Measurements from ENCODE around the gene AHI1. TPM values are rescaled to one million over a fixed set of nuclear protein-coding genes. Genes with fewer than 3 reads are reported as not detected.

AHI1 gene
- total and polyA plus RNA-seq, 4 donors, result 5.2 to 51.7 (median 23.8) TPM

- Histone ChIP-seq H3K9me3 (ENCODE audit: control insufficient read depth in 4 of 4, insufficient read depth in 3 of 4, low read length in 3 of 4) (no peaks in the 10 kb centered on the region), H3K4me3 (no peak overlapping the region), H3K27me3 (ENCODE audit: control insufficient read depth in 3 of 3, insufficient read depth in 3 of 3, low read length in 2 of 3) (no peaks in the 10 kb centered on the region), H3K9ac (ENCODE audit: insufficient read depth in 1 of 2, low read length in 2 of 2) (no peak overlapping the region), H3K27ac (ENCODE audit: low read depth in 1 of 2, low read length in 1 of 2) (no peak overlapping the region), H3K4me1 (ENCODE audit: control insufficient read depth in 5 of 5, insufficient read depth in 5 of 5, low read length in 5 of 5) (no peaks in the 10 kb centered on the region), H3K36me3 (ENCODE audit: control insufficient read depth in 4 of 4, insufficient read depth in 4 of 4, low read length in 4 of 4) (no peaks in the 10 kb centered on the region)
- no peak for DNase-seq
- TF ChIP-seq CTCF (IDR thresholded peaks at IDR 0.05; ENCODE audit: control extremely low read depth, extremely low read depth), result no peak
- 68 to 87% methylated on average over 1 of the region's 1 CpG for WGBS, 2 donors
- ATAC-seq (ENCODE audit: insufficient read depth, low FRiP score), result no peak
Measured at GRCh38 chr6:135236319-135236718, 261.2 kb downstream of the AHI1 start.

- Histone ChIP-seq H3K27me3 (ENCODE audit: control insufficient read depth in 3 of 3, insufficient read depth in 3 of 3, low read length in 2 of 3) (no peaks in the 10 kb centered on the region), H3K4me3 (no peak overlapping the region), H3K9me3 (ENCODE audit: control insufficient read depth in 4 of 4, insufficient read depth in 3 of 4, low read length in 3 of 4) (no peaks in the 10 kb centered on the region), H3K27ac (ENCODE audit: low read depth in 1 of 2, low read length in 1 of 2) (no peak overlapping the region), H3K4me1 (ENCODE audit: control insufficient read depth in 5 of 5, insufficient read depth in 5 of 5, low read length in 5 of 5) (no peaks in the 10 kb centered on the region), H3K36me3 (ENCODE audit: control insufficient read depth in 4 of 4, insufficient read depth in 4 of 4, low read length in 4 of 4) (no peaks in the 10 kb centered on the region), H3K9ac (ENCODE audit: insufficient read depth in 1 of 2, low read length in 2 of 2) (no peak overlapping the region)
- ATAC-seq (ENCODE audit: insufficient read depth, low FRiP score) (no peak), DNase-seq (no peak)
- no peak for TF ChIP-seq CTCF (IDR thresholded peaks at IDR 0.05; ENCODE audit: control extremely low read depth, extremely low read depth)
- 77 to 78% methylated on average over 5 of the region's 5 CpGs for WGBS, 2 donors
Measured at GRCh38 chr6:135235716-135236115, 261.8 kb downstream of the AHI1 start.

GRCh38 chr6:135234492-135234780 lies 263.1 kb downstream of the AHI1 start:
- WGBS, 2 donors, result 48 to 67% methylated on average over 1 of the region's 1 CpG
- Histone ChIP-seq H3K9ac (ENCODE audit: insufficient read depth in 1 of 2, low read length in 2 of 2) (no peak overlapping the region), H3K9me3 (ENCODE audit: control insufficient read depth in 4 of 4, insufficient read depth in 3 of 4, low read length in 3 of 4) (no peaks in the 10 kb centered on the region), H3K4me1 (ENCODE audit: control insufficient read depth in 5 of 5, insufficient read depth in 5 of 5, low read length in 5 of 5) (no peaks in the 10 kb centered on the region), H3K36me3 (ENCODE audit: control insufficient read depth in 4 of 4, insufficient read depth in 4 of 4, low read length in 4 of 4) (no peaks in the 10 kb centered on the region), H3K27ac (ENCODE audit: low read depth in 1 of 2, low read length in 1 of 2) (no peak overlapping the region), H3K4me3 (no peak overlapping the region), H3K27me3 (ENCODE audit: control insufficient read depth in 3 of 3, insufficient read depth in 3 of 3, low read length in 2 of 3) (no peaks in the 10 kb centered on the region)
- TF ChIP-seq CTCF (IDR thresholded peaks at IDR 0.05; ENCODE audit: control extremely low read depth, extremely low read depth), result no peak
- DNase-seq (no peak), ATAC-seq (ENCODE audit: insufficient read depth, low FRiP score) (no peak)

- no peak for DNase-seq
- TF ChIP-seq CTCF (IDR thresholded peaks at IDR 0.05; ENCODE audit: control extremely low read depth, extremely low read depth), result no peak
- Histone ChIP-seq H3K9ac (ENCODE audit: insufficient read depth in 1 of 2, low read length in 2 of 2) (no peak overlapping the region), H3K4me3 (no peak overlapping the region), H3K36me3 (ENCODE audit: control insufficient read depth in 4 of 4, insufficient read depth in 4 of 4, low read length in 4 of 4) (no peaks in the 10 kb centered on the region), H3K27me3 (ENCODE audit: control insufficient read depth in 3 of 3, insufficient read depth in 3 of 3, low read length in 2 of 3) (no peaks in the 10 kb centered on the region), H3K9me3 (ENCODE audit: control insufficient read depth in 4 of 4, insufficient read depth in 3 of 4, low read length in 3 of 4) (no peaks in the 10 kb centered on the region), H3K27ac (ENCODE audit: low read depth in 1 of 2, low read length in 1 of 2) (no peak overlapping the region), H3K4me1 (ENCODE audit: control insufficient read depth in 5 of 5, insufficient read depth in 5 of 5, low read length in 5 of 5) (no peaks in the 10 kb centered on the region)
- ATAC-seq (ENCODE audit: insufficient read depth, low FRiP score), result no peak
- 71% methylated on average over 5 of the region's 5 CpGs for WGBS, 2 donors
Measured at GRCh38 chr6:135233686-135234491, 263.7 kb downstream of the AHI1 start.
